ENCODE results near the gene MAGEA3. TPM values are rescaled to one million over a fixed set of nuclear protein-coding genes. Genes with fewer than 3 reads are reported as not detected.
"Not testable (repeated sequence)": the region's sequence is repeated elsewhere in the genome, so short reads cannot be mapped to it uniquely, and the experiment has no call there.

Gene MAGEA3
- total and polyA plus RNA-seq, 10 donors, result not detected

- intact Hi-C loops (cut with DNase I; ENCODE audit: low total_unique reads), result no loop called here
- TF ChIP-seq POLR2AphosphoS5 (IDR thresholded peaks at IDR 0.05) (no peak), POLR2A (IDR thresholded peaks at IDR 0.05) (no peak)
- no peak for DNase-seq
- Histone ChIP-seq H3K4me3 (no peak overlapping the region), H3K27ac (no peak overlapping the region), H3K27me3 (replicated peaks in 1 of 7) (peaks cover 0 to 19% (median 0%) of the 10 kb centered on the region in 7 donors), H3K36me3 (no peaks in the 10 kb centered on the region), H3K9me3 (no peaks in the 10 kb centered on the region), H3K4me1 (no peaks in the 10 kb centered on the region)
- WGBS, 5 donors, result 80 to 91% (median 88%) methylated on average over 7 of the region's 7 CpGs
Observed at GRCh38 chrX:152656890-152657289, 41.7 kb upstream of the MAGEA3 start.

GRCh38 chrX:152658302-152658701 is 40.3 kb upstream of the MAGEA3 start:
- Histone ChIP-seq H3K36me3 (no peaks in the 10 kb centered on the region), H3K4me1 (no peaks in the 10 kb centered on the region), H3K27me3 (replicated peaks in 1 of 7) (peaks cover 0 to 19% (median 0%) of the 10 kb centered on the region in 7 donors), H3K9me3 (no peaks in the 10 kb centered on the region), H3K4me3 (no peak overlapping the region), H3K27ac (no peak overlapping the region)
- TF ChIP-seq POLR2AphosphoS5 (IDR thresholded peaks at IDR 0.05) (no peak), POLR2A (IDR thresholded peaks at IDR 0.05) (no peak)
- TF ChIP-seq, protein P1, sequence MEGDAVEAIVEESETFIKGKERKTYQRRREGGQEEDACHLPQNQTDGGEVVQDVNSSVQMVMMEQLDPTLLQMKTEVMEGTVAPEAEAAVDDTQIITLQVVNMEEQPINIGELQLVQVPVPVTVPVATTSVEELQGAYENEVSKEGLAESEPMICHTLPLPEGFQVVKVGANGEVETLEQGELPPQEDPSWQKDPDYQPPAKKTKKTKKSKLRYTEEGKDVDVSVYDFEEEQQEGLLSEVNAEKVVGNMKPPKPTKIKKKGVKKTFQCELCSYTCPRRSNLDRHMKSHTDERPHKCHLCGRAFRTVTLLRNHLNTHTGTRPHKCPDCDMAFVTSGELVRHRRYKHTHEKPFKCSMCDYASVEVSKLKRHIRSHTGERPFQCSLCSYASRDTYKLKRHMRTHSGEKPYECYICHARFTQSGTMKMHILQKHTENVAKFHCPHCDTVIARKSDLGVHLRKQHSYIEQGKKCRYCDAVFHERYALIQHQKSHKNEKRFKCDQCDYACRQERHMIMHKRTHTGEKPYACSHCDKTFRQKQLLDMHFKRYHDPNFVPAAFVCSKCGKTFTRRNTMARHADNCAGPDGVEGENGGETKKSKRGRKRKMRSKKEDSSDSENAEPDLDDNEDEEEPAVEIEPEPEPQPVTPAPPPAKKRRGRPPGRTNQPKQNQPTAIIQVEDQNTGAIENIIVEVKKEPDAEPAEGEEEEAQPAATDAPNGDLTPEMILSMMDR (IDR thresholded peaks at IDR 0.05 in 8 of 11, conservative IDR thresholded peaks at IDR 0.05 in 3 of 11), result no peak
- intact Hi-C loops (cut with DNase I; ENCODE audit: low total_unique reads), result no loop called here
- WGBS, 5 donors, result 33 to 49% (median 43%) methylated on average over 2 of the region's 2 CpGs; no CpG with 5 or more reads in 1 of the 5 donors
- no peak for DNase-seq

DNA sequence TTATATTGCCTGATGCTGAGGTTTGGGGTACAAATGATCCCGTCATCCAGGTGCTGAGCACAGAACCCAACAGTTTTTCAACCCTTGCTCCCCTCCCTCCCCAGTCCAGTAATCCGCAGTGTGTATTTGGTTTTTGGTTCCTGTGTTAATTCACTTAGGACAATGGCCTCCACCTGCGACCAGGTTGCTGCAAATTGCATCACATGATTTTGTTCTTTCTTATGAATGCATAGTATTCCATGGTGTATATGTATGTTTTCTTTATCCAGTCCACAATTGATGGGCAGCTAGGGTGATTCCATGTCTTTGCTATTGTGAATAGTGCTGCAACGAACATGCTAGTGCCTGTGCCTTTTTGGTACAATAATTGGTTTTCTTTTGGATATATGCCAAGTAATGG is 35.5 kb upstream of the MAGEA3 start:
- no peak for DNase-seq
- H3K9me3 ChIP-seq, result peaks cover 0 to 33% (median 5%) of the 10 kb centered on the region in 8 donors
- no peaks in the 10 kb centered on the region for H3K36me3 ChIP-seq
- intact Hi-C loops (cut with DNase I; ENCODE audit: low total_unique reads), result no loop called here
- no peaks in the 10 kb centered on the region for H3K4me1 ChIP-seq
- peaks cover 0 to 11% (median 0%) of the 10 kb centered on the region in 7 donors for H3K27me3 ChIP-seq (replicated peaks in 1 of 7)
- no peak overlapping the region for H3K4me3 ChIP-seq
- H3K27ac ChIP-seq, result no peak overlapping the region
- 44 to 83% (median 58%) methylated on average over 3 to 4 of the region's 4 CpGs for WGBS, 5 donors
- no peak for TF ChIP-seq POLR2A (IDR thresholded peaks at IDR 0.05)
- no peak for TF ChIP-seq POLR2AphosphoS5 (IDR thresholded peaks at IDR 0.05)
- TF ChIP-seq, protein P1 (IDR thresholded peaks at IDR 0.05 in 8 of 11, conservative IDR thresholded peaks at IDR 0.05 in 3 of 11), result no peak

DNA sequence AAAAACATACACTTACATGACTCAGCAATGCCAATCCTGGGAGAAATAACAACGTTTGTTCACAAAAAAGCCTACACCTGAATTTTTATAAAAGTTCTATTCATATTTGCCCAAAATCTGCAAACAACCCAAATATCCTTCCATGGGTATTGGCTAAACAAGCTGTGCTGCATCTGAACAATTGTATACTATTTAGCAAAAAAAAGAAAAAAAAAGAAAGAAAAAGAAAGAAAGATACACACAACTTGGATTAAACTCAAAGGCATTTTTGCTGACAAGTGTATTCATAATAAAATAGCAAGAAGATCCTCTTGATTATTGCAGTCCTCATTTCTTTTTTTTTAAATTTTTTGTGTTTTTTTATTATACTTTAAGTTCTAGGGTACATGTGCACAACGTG is 24.5 kb upstream of the MAGEA3 start:
- no peaks in the 10 kb centered on the region for H3K4me1 ChIP-seq
- 64 to 79% (median 72%) methylated on average over 2 of the region's 2 CpGs for WGBS, 5 donors
- peaks cover 0 to 14% (median 0%) of the 10 kb centered on the region in 8 donors for H3K9me3 ChIP-seq
- DNase-seq, result no peak
- H3K4me3 ChIP-seq, result no peak overlapping the region
- H3K27me3 ChIP-seq (replicated peaks in 1 of 7), result peaks cover 0 to 7% (median 0%) of the 10 kb centered on the region in 7 donors
- H3K36me3 ChIP-seq, result no peaks in the 10 kb centered on the region
- no peak overlapping the region for H3K27ac ChIP-seq
- TF ChIP-seq, protein P1 (IDR thresholded peaks at IDR 0.05 in 8 of 11, conservative IDR thresholded peaks at IDR 0.05 in 3 of 11), result no peak
- TF ChIP-seq POLR2A (IDR thresholded peaks at IDR 0.05), result no peak
- TF ChIP-seq POLR2AphosphoS5 (IDR thresholded peaks at IDR 0.05), result no peak
- intact Hi-C loops (cut with DNase I; ENCODE audit: low total_unique reads), result no loop called here

- WGBS, 5 donors, result 84 to 97% (median 86%) methylated on average over 3 of the region's 3 CpGs
- H3K4me3 ChIP-seq; DNase-seq; H3K36me3 ChIP-seq; H3K27me3 ChIP-seq (replicated peaks in 1 of 7); H3K4me1 ChIP-seq; H3K27ac ChIP-seq; intact Hi-C loops (cut with DNase I; ENCODE audit: low total_unique reads): not testable (repeated sequence)
- H3K9me3 ChIP-seq, result peaks cover 0 to 14% (median 0%) of the 10 kb centered on the region in 8 donors
Observed at GRCh38 chrX:152674652-152675051, 23.9 kb upstream of the MAGEA3 start.

- intact Hi-C loops (cut with DNase I; ENCODE audit: low total_unique reads); H3K27me3 ChIP-seq (replicated peaks in 1 of 7); H3K4me3 ChIP-seq; H3K4me1 ChIP-seq; DNase-seq; H3K27ac ChIP-seq; H3K36me3 ChIP-seq; H3K9me3 ChIP-seq: not testable (repeated sequence)
- no CpG with 5 or more reads among the region's 3 CpGs for WGBS, 5 donors
Observed at GRCh38 chrX:152681012-152681411, 17.6 kb upstream of the MAGEA3 start.

- H3K4me1 ChIP-seq; H3K27me3 ChIP-seq (replicated peaks in 1 of 7); intact Hi-C loops (cut with DNase I; ENCODE audit: low total_unique reads); H3K4me3 ChIP-seq; H3K27ac ChIP-seq; H3K36me3 ChIP-seq; H3K9me3 ChIP-seq: not testable (repeated sequence)
- WGBS, 5 donors, result 78 to 91% (median 86%) methylated on average over 1 to 4 of the region's 5 CpGs; no CpG with 5 or more reads in 1 of the 5 donors
- DNase-seq, result peak; percentile 71
Observed at GRCh38 chrX:152700390-152700789, 1.8 kb downstream of the MAGEA3 start.

DNA sequence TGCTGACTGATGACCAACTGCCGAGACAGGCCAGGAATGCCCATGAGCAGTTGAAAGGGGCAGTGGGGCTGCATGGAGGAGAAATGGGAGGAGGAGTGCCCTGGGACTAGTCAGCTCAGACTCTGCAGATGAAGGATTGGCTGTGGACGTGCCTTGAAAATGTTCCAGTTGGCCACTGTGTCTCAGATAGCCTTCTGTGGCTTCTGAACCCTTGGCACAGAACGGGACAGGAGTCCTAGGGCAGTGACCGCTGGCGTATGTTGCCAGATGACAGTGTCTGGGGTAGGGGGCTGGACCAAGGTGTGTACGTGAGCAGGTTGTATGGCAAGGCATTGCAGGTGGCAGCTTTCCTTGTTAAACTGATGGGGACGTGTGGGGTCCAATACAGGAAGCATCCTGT is 7.9 kb downstream of the MAGEA3 start:
- H3K4me3 ChIP-seq; intact Hi-C loops (cut with DNase I; ENCODE audit: low total_unique reads); H3K4me1 ChIP-seq; H3K27me3 ChIP-seq (replicated peaks in 1 of 7); H3K9me3 ChIP-seq; H3K36me3 ChIP-seq; H3K27ac ChIP-seq; DNase-seq: not testable (repeated sequence)
- 72 to 92% (median 84%) methylated on average over 2 to 4 of the region's 7 CpGs; no CpG with 5 or more reads in 1 of the 5 donors for WGBS, 5 donors
